Heart left ventricle (tissue), 13 donors: Measurements from ENCODE around the gene CD9.

ENCODE experiments used
- POLR2A ChIP-seq, 2 donors: fragments of 450-650 bp; IDR thresholded peaks; one replicate each; pipeline ENCODE4 v1.6.1; 2017; ENCODE audit warnings: antibody characterized with exemption in 2 of 2, mild to moderate bottlenecking in 2 of 2, moderate library complexity in 2 of 2
- TF ChIP-seq, protein P1 (sequence below), 12 donors: fragments of 200-600 bp; sonication (generic) in 4 of 12; IDR thresholded peaks; one replicate each; pipeline versions ENCODE4 v1.5.0 to v1.8.0; 2018 to 2022; ENCODE audit warnings: antibody characterized with exemption in 12 of 12, mild to moderate bottlenecking in 5 of 12
- donor health status: ischemic (EF 13 %, LVEDD 7.1; RV severe dilation, severe dysfunction).
- donor health status: DM: no; HTN: yes; CAD: no.
- donor health status: DM: no; HTN: no; CAD: no.
- donor health status: ischemic (EF 25% LVEDD 6.9; RV normal size, moderate dysfunction).
- donor health status: ischemic (EF 25% LVEDD 5.7; RV mildly dilated, moderate dysfunction).
- donor health status: ischemic (EF 35%, LVEDD 5.7; RV mildly dilated, moderate dysfunction).
- donor health status: nonischemic (EF 11% LVEDD 7.7; RV severe dilation, severe dysfunction).
- donor health status: DM: yes; HTN: yes; CAD: no.
- donor health status: PGD.
- donor health status: ischemic (EF 29% LVEDD 5.4; RV normal size, mild dysfunction).
- donor health status: nonischemic (EF 23%, LVEDD 6.1; RV moderate dilation, normal function).

GRCh38 chr12:6223545-6223944 is 23.3 kb downstream of the CD9 start:
- no peak for TF ChIP-seq POLR2A (IDR thresholded peaks at IDR 0.05)
- TF ChIP-seq, protein P1, sequence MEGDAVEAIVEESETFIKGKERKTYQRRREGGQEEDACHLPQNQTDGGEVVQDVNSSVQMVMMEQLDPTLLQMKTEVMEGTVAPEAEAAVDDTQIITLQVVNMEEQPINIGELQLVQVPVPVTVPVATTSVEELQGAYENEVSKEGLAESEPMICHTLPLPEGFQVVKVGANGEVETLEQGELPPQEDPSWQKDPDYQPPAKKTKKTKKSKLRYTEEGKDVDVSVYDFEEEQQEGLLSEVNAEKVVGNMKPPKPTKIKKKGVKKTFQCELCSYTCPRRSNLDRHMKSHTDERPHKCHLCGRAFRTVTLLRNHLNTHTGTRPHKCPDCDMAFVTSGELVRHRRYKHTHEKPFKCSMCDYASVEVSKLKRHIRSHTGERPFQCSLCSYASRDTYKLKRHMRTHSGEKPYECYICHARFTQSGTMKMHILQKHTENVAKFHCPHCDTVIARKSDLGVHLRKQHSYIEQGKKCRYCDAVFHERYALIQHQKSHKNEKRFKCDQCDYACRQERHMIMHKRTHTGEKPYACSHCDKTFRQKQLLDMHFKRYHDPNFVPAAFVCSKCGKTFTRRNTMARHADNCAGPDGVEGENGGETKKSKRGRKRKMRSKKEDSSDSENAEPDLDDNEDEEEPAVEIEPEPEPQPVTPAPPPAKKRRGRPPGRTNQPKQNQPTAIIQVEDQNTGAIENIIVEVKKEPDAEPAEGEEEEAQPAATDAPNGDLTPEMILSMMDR (IDR thresholded peaks at IDR 0.05) = no peak
